Measurements from ENCODE around the gene MEAF6.

Gene MEAF6

DNA sequence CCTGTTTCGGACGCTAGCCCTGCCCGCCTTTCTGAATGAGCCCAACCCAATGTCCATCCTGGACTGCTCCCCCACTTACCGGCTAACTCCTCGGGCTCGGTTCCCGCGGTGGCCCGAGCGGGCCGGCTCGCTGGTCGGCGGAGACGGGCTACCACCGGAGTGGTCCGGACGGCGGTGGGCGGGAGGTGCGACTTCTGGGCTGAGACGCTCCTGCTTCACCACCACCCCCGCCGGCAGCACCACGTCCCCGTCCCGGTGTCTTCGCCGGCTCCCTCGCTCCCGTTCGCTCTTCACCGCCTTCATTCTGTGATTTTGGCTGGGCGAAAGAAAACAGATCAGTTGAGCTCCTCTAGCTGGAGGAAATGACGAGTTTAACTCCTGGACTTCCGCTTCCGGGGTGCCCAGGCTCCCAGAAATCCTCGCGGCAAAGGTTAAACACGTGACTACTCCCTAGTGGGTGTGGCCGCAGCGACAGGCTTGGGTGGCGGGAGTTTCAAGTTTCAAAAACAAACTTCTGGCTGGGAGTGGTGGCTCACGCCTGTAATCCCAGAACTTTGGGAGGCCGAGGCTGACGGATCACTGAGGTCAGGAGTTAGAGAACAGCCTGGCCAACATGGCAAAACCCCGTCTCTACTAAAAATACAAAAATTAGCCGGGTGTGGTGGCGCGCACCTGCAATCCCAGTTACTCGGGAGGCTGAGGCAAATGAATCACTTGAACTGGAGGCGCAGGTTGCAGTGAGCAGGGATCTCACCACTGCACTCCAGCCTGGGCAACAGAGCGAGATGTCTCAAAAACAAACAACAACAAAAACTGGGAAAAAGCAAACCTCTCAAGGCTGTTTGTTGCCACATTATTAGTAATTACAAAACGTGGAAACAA, 39.6 kb upstream of the MEAF6 start, which contains the start of gene SNIP1:
Gene SNIP1, minus strand, starts transcription at position 367 of the 882 bp plus-strand sequence. Its CDS starts 64 bp downstream, at position 303.
- H4K20me1 ChIP-seq (ENCODE audit: low read depth, low read length): 0 out of 2 replicates have a peak, but pooled peaks cover 5% of the 10 kb centered on the region
- peak within 1 kb of the TSS; percentile 73 for H3K9ac ChIP-seq (ENCODE audit: low read length)
- H2AFZ ChIP-seq (ENCODE audit: low read depth, low read length, severe bottlenecking): peak within 1 kb of the TSS; percentile 38
- H3F3A ChIP-seq (ENCODE audit: insufficient read depth): no peaks in the 10 kb centered on the region
- H3K79me2 ChIP-seq (ENCODE audit: insufficient read depth, low read length): peaks cover 41% of the 10 kb centered on the region
- no peak within 1 kb of the TSS; the same call in none of the 2 replicates for H3K27ac ChIP-seq (ENCODE audit: low read depth, low read length)
- peak within 1 kb of the TSS; percentile 95 for H3K4me2 ChIP-seq (ENCODE audit: low read depth, low read length, poor library complexity, severe bottlenecking)
- peaks cover 11% of the 10 kb centered on the region for H3K36me3 ChIP-seq (ENCODE audit: low read length)
- H3K4me3 ChIP-seq (ENCODE audit: insufficient read depth, low read length, poor library complexity, severe bottlenecking): peak within 1 kb of the TSS; percentile 73
- no peaks in the 10 kb centered on the region for H3K9me2 ChIP-seq (replicated peaks; ENCODE audit: insufficient read depth, low read length)
- TF ChIP-seq EZH2phosphoT487 (conservative IDR thresholded peaks at IDR 0.05; ENCODE audit: low read length): no peak
- TF ChIP-seq, protein P1, sequence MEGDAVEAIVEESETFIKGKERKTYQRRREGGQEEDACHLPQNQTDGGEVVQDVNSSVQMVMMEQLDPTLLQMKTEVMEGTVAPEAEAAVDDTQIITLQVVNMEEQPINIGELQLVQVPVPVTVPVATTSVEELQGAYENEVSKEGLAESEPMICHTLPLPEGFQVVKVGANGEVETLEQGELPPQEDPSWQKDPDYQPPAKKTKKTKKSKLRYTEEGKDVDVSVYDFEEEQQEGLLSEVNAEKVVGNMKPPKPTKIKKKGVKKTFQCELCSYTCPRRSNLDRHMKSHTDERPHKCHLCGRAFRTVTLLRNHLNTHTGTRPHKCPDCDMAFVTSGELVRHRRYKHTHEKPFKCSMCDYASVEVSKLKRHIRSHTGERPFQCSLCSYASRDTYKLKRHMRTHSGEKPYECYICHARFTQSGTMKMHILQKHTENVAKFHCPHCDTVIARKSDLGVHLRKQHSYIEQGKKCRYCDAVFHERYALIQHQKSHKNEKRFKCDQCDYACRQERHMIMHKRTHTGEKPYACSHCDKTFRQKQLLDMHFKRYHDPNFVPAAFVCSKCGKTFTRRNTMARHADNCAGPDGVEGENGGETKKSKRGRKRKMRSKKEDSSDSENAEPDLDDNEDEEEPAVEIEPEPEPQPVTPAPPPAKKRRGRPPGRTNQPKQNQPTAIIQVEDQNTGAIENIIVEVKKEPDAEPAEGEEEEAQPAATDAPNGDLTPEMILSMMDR (IDR thresholded peaks at IDR 0.05; ENCODE audit: insufficient read depth, low read length, poor library complexity, severe bottlenecking): no peak
- no peaks in the 10 kb centered on the region for H3K27me3 ChIP-seq (ENCODE audit: low read length)
- peaks cover 7% of the 10 kb centered on the region; the same call in 1 of the 2 replicates for H3K9me3 ChIP-seq (ENCODE audit: insufficient read depth, low read length)

DNA sequence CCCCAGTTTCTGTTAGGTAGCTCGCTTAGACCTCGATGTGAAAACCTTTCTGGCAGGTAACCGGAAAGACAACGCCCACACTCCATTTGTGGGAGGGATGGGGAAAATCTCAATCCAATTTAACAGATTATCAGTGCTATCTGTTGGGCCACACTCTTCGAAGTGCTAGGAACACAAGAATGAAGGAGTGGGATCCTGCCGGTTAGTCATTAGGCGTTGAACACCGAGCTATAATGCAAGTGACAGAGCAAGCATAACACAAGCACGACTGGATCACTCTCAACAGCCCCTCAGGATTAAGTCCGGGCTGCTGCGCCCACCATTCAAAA, 39.0 kb upstream of the MEAF6 start:
- Histone ChIP-seq H3K27ac (ENCODE audit: low read depth, low read length) (no peak overlapping the region), H3K9me2 (replicated peaks; ENCODE audit: insufficient read depth, low read length) (no peaks in the 10 kb centered on the region), H3K4me3 (ENCODE audit: insufficient read depth, low read length, poor library complexity, severe bottlenecking) (peak overlapping the region; percentile 73), H2AFZ (ENCODE audit: low read depth, low read length, severe bottlenecking) (peak overlapping the region; percentile 38), H3F3A (ENCODE audit: insufficient read depth) (no peaks in the 10 kb centered on the region), H3K4me2 (ENCODE audit: low read depth, low read length, poor library complexity, severe bottlenecking) (peak overlapping the region; percentile 95), H3K36me3 (ENCODE audit: low read length) (peaks cover 11% of the 10 kb centered on the region), H3K9me3 (ENCODE audit: insufficient read depth, low read length) (peaks cover 7% of the 10 kb centered on the region; the same call in 1 of the 2 replicates), H3K27me3 (ENCODE audit: low read length) (no peaks in the 10 kb centered on the region), H4K20me1 (ENCODE audit: low read depth, low read length) (0 out of 2 replicates have a peak, but pooled peaks cover 5% of the 10 kb centered on the region), H3K9ac (ENCODE audit: low read length) (peak overlapping the region; percentile 73), H3K79me2 (ENCODE audit: insufficient read depth, low read length) (peaks cover 42% of the 10 kb centered on the region)
- no peak for TF ChIP-seq EZH2phosphoT487 (conservative IDR thresholded peaks at IDR 0.05; ENCODE audit: low read length)
- TF ChIP-seq, protein P1 (IDR thresholded peaks at IDR 0.05; ENCODE audit: insufficient read depth, low read length, poor library complexity, severe bottlenecking): no peak

DNA sequence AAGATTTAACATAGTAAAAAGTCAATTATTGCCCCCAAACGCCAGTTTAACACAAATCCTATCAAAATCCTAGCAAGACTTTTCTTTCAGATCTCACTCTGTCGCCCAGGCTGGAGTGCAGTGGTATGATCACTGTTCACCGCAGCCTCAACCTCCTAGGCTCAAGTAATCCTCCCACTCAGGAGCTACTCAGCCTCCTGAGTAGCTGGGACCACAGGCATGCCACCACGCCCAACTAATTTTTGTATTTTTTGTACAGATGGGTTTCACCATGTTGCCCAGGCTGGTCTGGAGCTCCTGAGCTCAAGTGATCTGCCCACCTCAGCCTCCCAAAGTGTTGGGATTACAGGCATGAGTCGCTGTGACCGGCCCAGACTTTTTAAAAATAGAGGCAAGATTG, 34.8 kb upstream of the MEAF6 start:
- Histone ChIP-seq H2AFZ (ENCODE audit: low read depth, low read length, severe bottlenecking) (no peak overlapping the region), H3K9me2 (replicated peaks; ENCODE audit: insufficient read depth, low read length) (no peaks in the 10 kb centered on the region), H3K27me3 (ENCODE audit: low read length) (no peaks in the 10 kb centered on the region), H3K36me3 (ENCODE audit: low read length) (peaks cover 18% of the 10 kb centered on the region; the same call in 1 of the 2 replicates), H3K9me3 (ENCODE audit: insufficient read depth, low read length) (peaks cover under 1% of the 10 kb centered on the region; the same call in 1 of the 2 replicates), H3K79me2 (ENCODE audit: insufficient read depth, low read length) (peaks cover 42% of the 10 kb centered on the region), H3F3A (ENCODE audit: insufficient read depth) (no peaks in the 10 kb centered on the region), H4K20me1 (ENCODE audit: low read depth, low read length) (0 out of 2 replicates have a peak, but pooled peaks cover 5% of the 10 kb centered on the region), H3K27ac (ENCODE audit: low read depth, low read length) (no peak overlapping the region), H3K9ac (ENCODE audit: low read length) (no peak overlapping the region), H3K4me3 (ENCODE audit: insufficient read depth, low read length, poor library complexity, severe bottlenecking) (no peak overlapping the region), H3K4me2 (ENCODE audit: low read depth, low read length, poor library complexity, severe bottlenecking) (no peak overlapping the region)
- TF ChIP-seq EZH2phosphoT487 (conservative IDR thresholded peaks at IDR 0.05; ENCODE audit: low read length): no peak
- TF ChIP-seq, protein P1 (IDR thresholded peaks at IDR 0.05; ENCODE audit: insufficient read depth, low read length, poor library complexity, severe bottlenecking): no peak
